HG02981 (cell line): ENCODE measurements around the gene SLC30A5.
A peak's percentile ranks its signal among the peaks of the same experiment; 100 is the strongest.
"Not testable (repeated sequence)": the region's sequence is repeated elsewhere in the genome, so short reads cannot be mapped to it uniquely, and the experiment has no call there.

Source experiments
- ATAC-seq: cut with Tn5 transposase; IDR thresholded peaks from one replicate; pipeline ENCODE4 v1.9.1; 2021; ENCODE audit warnings: mild to moderate bottlenecking, moderate library complexity; ENCODE audit not compliant: unreplicated experiment

The SLC30A5 gene

GRCh38 chr5:69093771-69094482 lies at the start of gene SLC30A5:
SLC30A5 (plus strand) TSS chr5:69094014; CDS start chr5:69094256, 242 bp downstream.
- peak; percentile 98 for ATAC-seq

GRCh38 chr5:69045213-69045612 lies 48.6 kb upstream of the SLC30A5 start:
- ATAC-seq, result not testable (repeated sequence)

GRCh38 chr5:69046375-69046957 lies 47.3 kb upstream of the SLC30A5 start:
- no peak for ATAC-seq

GRCh38 chr5:69048230-69048629 lies 45.6 kb upstream of the SLC30A5 start:
- ATAC-seq, result no peak

- ATAC-seq, result no peak
These were observed 44.7 kb upstream of the SLC30A5 start for GRCh38 chr5:69049151-69049550.

GRCh38 chr5:69049796-69050195 lies 44.0 kb upstream of the SLC30A5 start:
- ATAC-seq, result no peak

GRCh38 chr5:69050214-69050613 lies 43.6 kb upstream of the SLC30A5 start:
- no peak for ATAC-seq

GRCh38 chr5:69052181-69052580 lies 41.6 kb upstream of the SLC30A5 start:
- ATAC-seq, result no peak

- no peak for ATAC-seq
These were observed 18.9 kb upstream of the SLC30A5 start for GRCh38 chr5:69074664-69075521.

GRCh38 chr5:69075522-69076179 lies 18.2 kb upstream of the SLC30A5 start:
- no peak for ATAC-seq

- ATAC-seq, result no peak
These were observed 14.8 kb upstream of the SLC30A5 start for GRCh38 chr5:69078921-69079540.

- ATAC-seq, result no peak
These were observed 14.3 kb upstream of the SLC30A5 start for GRCh38 chr5:69079556-69079955.

- no peak for ATAC-seq
These were observed 10.4 kb upstream of the SLC30A5 start for GRCh38 chr5:69083412-69083811.

- ATAC-seq, result no peak
These were observed 9.6 kb upstream of the SLC30A5 start for GRCh38 chr5:69084195-69084594.

- ATAC-seq, result no peak
These were observed 8.9 kb upstream of the SLC30A5 start for GRCh38 chr5:69084903-69085302.

- no peak for ATAC-seq
These were observed 7.6 kb upstream of the SLC30A5 start for GRCh38 chr5:69086206-69086605.

GRCh38 chr5:69088006-69088405 lies 5.8 kb upstream of the SLC30A5 start:
- not testable (repeated sequence) for ATAC-seq

GRCh38 chr5:69090158-69090557 lies 3.7 kb upstream of the SLC30A5 start:
- no peak for ATAC-seq

GRCh38 chr5:69091771-69092170 lies 2.0 kb upstream of the SLC30A5 start:
- ATAC-seq, result no peak

- ATAC-seq, result no peak
These were observed 845 bp upstream of the SLC30A5 start for GRCh38 chr5:69092969-69093368.

GRCh38 chr5:69099302-69099701 lies 5.5 kb downstream of the SLC30A5 start:
- no peak for ATAC-seq
